Measurements from ENCODE around the gene SP4. TPM values are rescaled to one million over a fixed set of nuclear protein-coding genes. Genes with fewer than 3 reads are reported as not detected.

The SP4 gene
- total and polyA plus RNA-seq, 4 donors: 1.0 to 8.3 (median 5.1) TPM

GRCh38 chr7:21413502-21413901, 14.4 kb upstream of the SP4 start:
- no peaks in the 10 kb centered on the region for H3K4me1 ChIP-seq (ENCODE audit: control insufficient read depth in 1 of 2, insufficient read depth in 2 of 2, low read length in 2 of 2)
- ATAC-seq (ENCODE audit: low FRiP score): no peak
- no peak overlapping the region for H3K27ac ChIP-seq (ENCODE audit: low read depth in 1 of 2, low read length in 2 of 2)
- H3K9me3 ChIP-seq (ENCODE audit: control insufficient read depth, low read length): no peaks in the 10 kb centered on the region
- no peaks in the 10 kb centered on the region for H3K36me3 ChIP-seq (ENCODE audit: control insufficient read depth in 1 of 2, insufficient read depth in 2 of 2, low read length in 1 of 2)
- no peaks in the 10 kb centered on the region for H3K27me3 ChIP-seq (ENCODE audit: control insufficient read depth in 1 of 2, insufficient read depth in 2 of 2, low read length in 1 of 2)
- intact Hi-C loops (cut with DNase I): no loop called here
- DNase-seq: no peak
- H3K4me3 ChIP-seq (ENCODE audit: low read length in 2 of 2): no peak overlapping the region

GRCh38 chr7:21414795-21415393, 13.0 kb upstream of the SP4 start:
- Histone ChIP-seq H3K4me3 (ENCODE audit: low read length in 2 of 2) (no peak overlapping the region), H3K27me3 (ENCODE audit: control insufficient read depth in 1 of 2, insufficient read depth in 2 of 2, low read length in 1 of 2) (no peaks in the 10 kb centered on the region), H3K27ac (ENCODE audit: low read depth in 1 of 2, low read length in 2 of 2) (no peak overlapping the region), H3K9me3 (ENCODE audit: control insufficient read depth, low read length) (no peaks in the 10 kb centered on the region), H3K4me1 (ENCODE audit: control insufficient read depth in 1 of 2, insufficient read depth in 2 of 2, low read length in 2 of 2) (no peaks in the 10 kb centered on the region), H3K36me3 (ENCODE audit: control insufficient read depth in 1 of 2, insufficient read depth in 2 of 2, low read length in 1 of 2) (no peaks in the 10 kb centered on the region)
- DNase-seq: no peak
- intact Hi-C loops (cut with DNase I): no loop called here
- ATAC-seq (ENCODE audit: low FRiP score): no peak
- WGBS, 2 donors: 85% methylated on average over 6 of the region's 6 CpGs

- no peaks in the 10 kb centered on the region for H3K36me3 ChIP-seq (ENCODE audit: control insufficient read depth in 1 of 2, insufficient read depth in 2 of 2, low read length in 1 of 2)
- ATAC-seq (ENCODE audit: low FRiP score) (no peak), DNase-seq (no peak)
- no peak overlapping the region for H3K4me3 ChIP-seq (ENCODE audit: low read length in 2 of 2)
- H3K27me3 ChIP-seq (ENCODE audit: control insufficient read depth in 1 of 2, insufficient read depth in 2 of 2, low read length in 1 of 2): no peaks in the 10 kb centered on the region
- no peaks in the 10 kb centered on the region for H3K4me1 ChIP-seq (ENCODE audit: control insufficient read depth in 1 of 2, insufficient read depth in 2 of 2, low read length in 2 of 2)
- intact Hi-C loops (cut with DNase I): no loop called here
- no peak overlapping the region for H3K27ac ChIP-seq (ENCODE audit: low read depth in 1 of 2, low read length in 2 of 2)
- 69 to 74% methylated on average over 4 of the region's 4 CpGs for WGBS, 2 donors
- no peaks in the 10 kb centered on the region for H3K9me3 ChIP-seq (ENCODE audit: control insufficient read depth, low read length)
These were observed 10.2 kb upstream of the SP4 start for GRCh38 chr7:21417647-21418046.

GRCh38 chr7:21422751-21423150, 5.1 kb upstream of the SP4 start:
- no peaks in the 10 kb centered on the region for H3K27me3 ChIP-seq (ENCODE audit: control insufficient read depth in 1 of 2, insufficient read depth in 2 of 2, low read length in 1 of 2)
- no peak for DNase-seq
- no peaks in the 10 kb centered on the region for H3K36me3 ChIP-seq (ENCODE audit: control insufficient read depth in 1 of 2, insufficient read depth in 2 of 2, low read length in 1 of 2)
- no peaks in the 10 kb centered on the region for H3K9me3 ChIP-seq (ENCODE audit: control insufficient read depth, low read length)
- no peaks in the 10 kb centered on the region for H3K4me1 ChIP-seq (ENCODE audit: control insufficient read depth in 1 of 2, insufficient read depth in 2 of 2, low read length in 2 of 2)
- ATAC-seq (ENCODE audit: low FRiP score): no peak
- H3K4me3 ChIP-seq (ENCODE audit: low read length in 2 of 2): no peak overlapping the region
- intact Hi-C loops (cut with DNase I): loop anchor here in 1 of 2 donors (10.0 kb wide), 1 partner anchor 662 kb away; no protein-coding TSS in a partner anchor
- no peak overlapping the region for H3K27ac ChIP-seq (ENCODE audit: low read depth in 1 of 2, low read length in 2 of 2)

GRCh38 chr7:21425290-21425689, 2.6 kb upstream of the SP4 start:
- Histone ChIP-seq H3K4me1 (ENCODE audit: control insufficient read depth in 1 of 2, insufficient read depth in 2 of 2, low read length in 2 of 2) (peaks cover 0 to under 1% of the 10 kb centered on the region in 2 donors), H3K27me3 (ENCODE audit: control insufficient read depth in 1 of 2, insufficient read depth in 2 of 2, low read length in 1 of 2) (no peaks in the 10 kb centered on the region), H3K4me3 (ENCODE audit: low read length in 2 of 2) (no peak overlapping the region), H3K27ac (ENCODE audit: low read depth in 1 of 2, low read length in 2 of 2) (no peak overlapping the region), H3K9me3 (ENCODE audit: control insufficient read depth, low read length) (no peaks in the 10 kb centered on the region), H3K36me3 (ENCODE audit: control insufficient read depth in 1 of 2, insufficient read depth in 2 of 2, low read length in 1 of 2) (no peaks in the 10 kb centered on the region)
- intact Hi-C loops (cut with DNase I): loop anchor here in 1 of 2 donors (10.0 kb wide), 1 partner anchor 660 kb away; no protein-coding TSS in a partner anchor
- DNase-seq (no peak), ATAC-seq (ENCODE audit: low FRiP score) (no peak)
- WGBS, 2 donors: 96 to 97% methylated on average over 10 of the region's 10 CpGs

- Histone ChIP-seq H3K36me3 (ENCODE audit: control insufficient read depth in 1 of 2, insufficient read depth in 2 of 2, low read length in 1 of 2) (no peaks in the 10 kb centered on the region), H3K4me1 (ENCODE audit: control insufficient read depth in 1 of 2, insufficient read depth in 2 of 2, low read length in 2 of 2) (peaks cover 0 to 4% of the 10 kb centered on the region in 2 donors), H3K27me3 (ENCODE audit: control insufficient read depth in 1 of 2, insufficient read depth in 2 of 2, low read length in 1 of 2) (no peaks in the 10 kb centered on the region), H3K4me3 (ENCODE audit: low read length in 2 of 2) (peak overlapping the region; percentile 13 to 30), H3K9me3 (ENCODE audit: control insufficient read depth, low read length) (no peaks in the 10 kb centered on the region), H3K27ac (ENCODE audit: low read depth in 1 of 2, low read length in 2 of 2) (peak overlapping the region in 1 of 2 donors; percentile 0)
- 4 to 5% methylated on average over 35 of the region's 35 CpGs for WGBS, 2 donors
- ATAC-seq (ENCODE audit: low FRiP score): no peak
- intact Hi-C loops (cut with DNase I): loop anchor here in 1 of 2 donors (10.0 kb wide), 1 partner anchor 658 kb away; no protein-coding TSS in a partner anchor
- DNase-seq: no peak
These were observed 1.3 kb upstream of the SP4 start for GRCh38 chr7:21426286-21427181.

GRCh38 chr7:21427182-21427870, 557 bp upstream of the SP4 start:
- Histone ChIP-seq H3K36me3 (ENCODE audit: control insufficient read depth in 1 of 2, insufficient read depth in 2 of 2, low read length in 1 of 2) (no peaks in the 10 kb centered on the region), H3K9me3 (ENCODE audit: control insufficient read depth, low read length) (no peaks in the 10 kb centered on the region), H3K4me3 (ENCODE audit: low read length in 2 of 2) (peak overlapping the region; percentile 48 to 91), H3K27ac (ENCODE audit: low read depth in 1 of 2, low read length in 2 of 2) (peak overlapping the region; percentile 89 to 92), H3K4me1 (ENCODE audit: control insufficient read depth in 1 of 2, insufficient read depth in 2 of 2, low read length in 2 of 2) (peaks cover 0 to 4% of the 10 kb centered on the region in 2 donors), H3K27me3 (ENCODE audit: control insufficient read depth in 1 of 2, insufficient read depth in 2 of 2, low read length in 1 of 2) (no peaks in the 10 kb centered on the region)
- ATAC-seq (ENCODE audit: low FRiP score): peak; percentile 97
- WGBS, 2 donors: 1% methylated on average over 36 to 57 of the region's 57 CpGs
- intact Hi-C loops (cut with DNase I): loop anchor here in 1 of 2 donors (10.0 kb wide), 1 partner anchor 657 kb away; no protein-coding TSS in a partner anchor
- DNase-seq: peak; percentile 100

GRCh38 chr7:21428659-21428941, 717 bp downstream of the SP4 start:
- Histone ChIP-seq H3K36me3 (ENCODE audit: control insufficient read depth in 1 of 2, insufficient read depth in 2 of 2, low read length in 1 of 2) (no peaks in the 10 kb centered on the region), H3K27ac (ENCODE audit: low read depth in 1 of 2, low read length in 2 of 2) (peak overlapping the region in 1 of 2 donors; percentile 72), H3K4me3 (ENCODE audit: low read length in 2 of 2) (peak overlapping the region; percentile 88 to 95), H3K9me3 (ENCODE audit: control insufficient read depth, low read length) (no peaks in the 10 kb centered on the region), H3K4me1 (ENCODE audit: control insufficient read depth in 1 of 2, insufficient read depth in 2 of 2, low read length in 2 of 2) (peaks cover 3 to 4% of the 10 kb centered on the region in 2 donors), H3K27me3 (ENCODE audit: control insufficient read depth in 1 of 2, insufficient read depth in 2 of 2, low read length in 1 of 2) (no peaks in the 10 kb centered on the region)
- intact Hi-C loops (cut with DNase I): loop anchor here in 1 of 2 donors (10.0 kb wide), 1 partner anchor 656 kb away; no protein-coding TSS in a partner anchor
- 0 to 2% methylated on average over 5 of the region's 5 CpGs for WGBS, 2 donors
- ATAC-seq (ENCODE audit: low FRiP score): no peak
- DNase-seq: no peak

Measured in aorta (tissue), 5 donors.